Glutamatergic neuron (in vitro differentiated cells): Measurements from ENCODE around the gene TAF11L13. TPM values are rescaled to one million over a fixed set of nuclear protein-coding genes. Genes with fewer than 3 reads are reported as not detected.
"Not testable (repeated sequence)": the region's sequence is repeated elsewhere in the genome, so short reads cannot be mapped to it uniquely, and the experiment has no call there.

Experiments
- DNase-seq: peaks from one replicate; pipeline ENCODE4 v3.0.0; 2022
- H3K27ac Mint-ChIP-seq: one replicate; pipeline ENCODE4 v1.8.0; 2020; ENCODE audit warnings: mild to moderate bottlenecking, mixed read lengths, inconsistent platforms; ENCODE audit not compliant: unreplicated experiment
- H3K27me3 Mint-ChIP-seq: one replicate; pipeline ENCODE4 v1.8.0; 2020; ENCODE audit warnings: mild to moderate bottlenecking, moderate library complexity, mixed read lengths, inconsistent platforms; ENCODE audit not compliant: unreplicated experiment
- H3K36me3 Mint-ChIP-seq: one replicate; pipeline ENCODE4 v1.8.0; 2020; ENCODE audit warnings: mild to moderate bottlenecking, mixed read lengths, inconsistent platforms; ENCODE audit not compliant: unreplicated experiment
- H3K4me1 Mint-ChIP-seq: one replicate; pipeline ENCODE4 v1.8.0; 2020; ENCODE audit warnings: mild to moderate bottlenecking, low read depth, mixed read lengths, inconsistent platforms; ENCODE audit not compliant: unreplicated experiment
- H3K4me3 Mint-ChIP-seq: one replicate; pipeline ENCODE4 v1.8.0; 2020; ENCODE audit warnings: mild to moderate bottlenecking, mixed read lengths, inconsistent platforms; ENCODE audit not compliant: unreplicated experiment
- H3K9me3 Mint-ChIP-seq: one replicate; pipeline ENCODE4 v1.8.0; 2020; ENCODE audit warnings: mild to moderate bottlenecking, moderate library complexity, mixed read lengths, inconsistent platforms; ENCODE audit not compliant: unreplicated experiment
- total RNA-seq: library from RNA; stranded (reverse); fragmentation: NEBNext Ultra II Directional; extraction: Animal tissue kit (Norgen Biotek cat#: 25700); gene quantifications from one replicate; pipeline ENCODE4 v1.2.1, GENCODE V29; 2021; ENCODE audit not compliant: unreplicated experiment
- TF ChIP-seq, protein P1 (sequence below): fragments of 200-600 bp; sonication (generic); IDR thresholded peaks from one replicate; pipeline ENCODE4 v1.5.0; 2021; ENCODE audit not compliant: partially characterized antibody, unreplicated experiment

Gene TAF11L13
- total RNA-seq, 1 donor from 2014 or later = 1.3 TPM

DNA sequence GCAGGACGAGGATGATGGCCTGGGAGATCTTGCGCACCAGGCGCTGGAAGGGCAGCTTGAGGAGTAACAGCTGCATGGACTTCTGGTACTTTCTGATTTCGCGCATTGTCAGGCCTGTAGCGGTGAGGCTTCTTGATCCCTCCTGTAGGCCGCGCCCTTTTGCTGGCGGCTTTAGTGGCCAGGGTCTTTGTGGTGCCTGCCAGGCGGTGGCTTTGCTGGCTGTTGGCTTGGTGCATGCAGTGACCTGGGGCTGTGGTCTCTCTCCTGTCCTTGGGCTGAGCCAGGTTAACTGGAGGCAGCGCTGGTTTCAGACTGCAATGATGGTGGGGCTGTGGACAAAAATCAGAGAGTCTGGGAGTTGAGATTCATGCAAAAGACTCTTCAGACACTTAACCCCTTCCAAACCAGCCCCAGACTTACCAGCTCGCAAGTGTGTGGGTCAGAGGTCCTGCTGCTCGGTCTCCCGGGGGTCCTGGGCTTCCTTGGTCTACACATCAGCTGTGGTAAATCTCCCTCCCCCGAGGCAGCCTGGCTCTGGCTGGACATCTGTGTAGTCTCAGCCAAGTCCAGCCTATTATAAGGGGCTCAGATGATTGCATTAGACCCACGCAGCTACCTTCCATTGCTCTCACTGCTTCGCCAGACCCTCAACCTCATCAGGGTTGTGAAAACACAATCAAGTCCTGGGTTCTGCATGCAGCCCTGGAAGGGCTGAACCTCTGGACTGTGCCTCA lies 16.8 kb upstream of the TAF11L13 start:
- H3K27ac Mint-ChIP-seq = peak overlapping the region; percentile 56
- no peak for DNase-seq
- peaks cover 8% of the 10 kb centered on the region for H3K27me3 Mint-ChIP-seq
- peak overlapping the region; percentile 38 for H3K4me3 Mint-ChIP-seq
- H3K4me1 Mint-ChIP-seq = peaks cover 17% of the 10 kb centered on the region
- H3K36me3 Mint-ChIP-seq = peaks cover 9% of the 10 kb centered on the region
- TF ChIP-seq, protein P1, sequence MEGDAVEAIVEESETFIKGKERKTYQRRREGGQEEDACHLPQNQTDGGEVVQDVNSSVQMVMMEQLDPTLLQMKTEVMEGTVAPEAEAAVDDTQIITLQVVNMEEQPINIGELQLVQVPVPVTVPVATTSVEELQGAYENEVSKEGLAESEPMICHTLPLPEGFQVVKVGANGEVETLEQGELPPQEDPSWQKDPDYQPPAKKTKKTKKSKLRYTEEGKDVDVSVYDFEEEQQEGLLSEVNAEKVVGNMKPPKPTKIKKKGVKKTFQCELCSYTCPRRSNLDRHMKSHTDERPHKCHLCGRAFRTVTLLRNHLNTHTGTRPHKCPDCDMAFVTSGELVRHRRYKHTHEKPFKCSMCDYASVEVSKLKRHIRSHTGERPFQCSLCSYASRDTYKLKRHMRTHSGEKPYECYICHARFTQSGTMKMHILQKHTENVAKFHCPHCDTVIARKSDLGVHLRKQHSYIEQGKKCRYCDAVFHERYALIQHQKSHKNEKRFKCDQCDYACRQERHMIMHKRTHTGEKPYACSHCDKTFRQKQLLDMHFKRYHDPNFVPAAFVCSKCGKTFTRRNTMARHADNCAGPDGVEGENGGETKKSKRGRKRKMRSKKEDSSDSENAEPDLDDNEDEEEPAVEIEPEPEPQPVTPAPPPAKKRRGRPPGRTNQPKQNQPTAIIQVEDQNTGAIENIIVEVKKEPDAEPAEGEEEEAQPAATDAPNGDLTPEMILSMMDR = no peak
- H3K9me3 Mint-ChIP-seq = peaks cover 6% of the 10 kb centered on the region

DNA sequence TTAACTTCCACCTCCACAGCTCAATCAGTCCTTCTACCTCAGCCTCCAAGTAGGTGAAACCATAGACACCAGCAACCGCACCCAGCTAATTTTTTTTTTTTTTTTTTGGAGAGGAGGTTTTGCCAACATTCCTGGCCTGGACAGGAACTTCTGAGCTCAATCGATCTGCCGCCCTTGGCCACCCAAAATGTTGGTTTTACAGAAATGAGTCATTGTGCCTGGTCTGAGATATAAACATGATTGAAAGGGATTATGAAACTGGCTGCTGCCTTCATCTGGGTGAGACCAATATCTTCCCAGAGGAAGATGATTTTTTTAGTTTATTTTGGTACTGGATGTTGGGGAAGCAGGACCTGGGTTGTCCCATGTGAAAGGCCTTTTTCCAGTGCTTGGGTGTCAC lies 12.5 kb upstream of the TAF11L13 start:
- Mint-ChIP-seq H3K4me1 (peaks cover 8% of the 10 kb centered on the region), H3K27me3 (peaks cover 1% of the 10 kb centered on the region), H3K36me3 (peaks cover 5% of the 10 kb centered on the region), H3K4me3 (no peak overlapping the region), H3K27ac (no peak overlapping the region), H3K9me3 (no peaks in the 10 kb centered on the region)
- no peak for DNase-seq
- TF ChIP-seq, protein P1 = no peak

DNA sequence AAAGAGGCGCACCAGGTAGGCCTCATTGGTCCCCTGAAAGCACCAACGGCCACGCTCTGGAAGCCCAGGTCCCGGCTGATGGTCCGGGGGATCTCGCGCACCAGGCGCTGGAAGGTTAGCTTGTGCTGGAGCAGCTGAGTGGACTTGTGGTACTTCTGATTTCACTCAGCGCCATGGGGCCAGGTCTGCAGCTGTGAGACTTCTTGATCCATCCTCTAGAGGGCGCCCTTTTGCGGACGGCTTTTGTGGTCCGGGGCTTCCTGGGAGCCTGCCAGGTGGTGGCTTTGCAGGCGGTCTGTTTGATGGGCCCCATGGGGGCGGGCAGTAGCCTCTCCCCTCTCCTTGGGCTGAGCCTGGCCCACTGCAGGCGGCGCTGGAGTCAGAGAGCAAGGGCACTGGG lies 11.3 kb upstream of the TAF11L13 start:
- H3K4me3 Mint-ChIP-seq = no peak overlapping the region
- peaks cover 1% of the 10 kb centered on the region for H3K4me1 Mint-ChIP-seq
- no peak for DNase-seq
- peaks cover 1% of the 10 kb centered on the region for H3K27me3 Mint-ChIP-seq
- H3K36me3 Mint-ChIP-seq = peaks cover 5% of the 10 kb centered on the region
- H3K27ac Mint-ChIP-seq = no peak overlapping the region
- TF ChIP-seq, protein P1 = peak; percentile 56
- no peaks in the 10 kb centered on the region for H3K9me3 Mint-ChIP-seq

DNA sequence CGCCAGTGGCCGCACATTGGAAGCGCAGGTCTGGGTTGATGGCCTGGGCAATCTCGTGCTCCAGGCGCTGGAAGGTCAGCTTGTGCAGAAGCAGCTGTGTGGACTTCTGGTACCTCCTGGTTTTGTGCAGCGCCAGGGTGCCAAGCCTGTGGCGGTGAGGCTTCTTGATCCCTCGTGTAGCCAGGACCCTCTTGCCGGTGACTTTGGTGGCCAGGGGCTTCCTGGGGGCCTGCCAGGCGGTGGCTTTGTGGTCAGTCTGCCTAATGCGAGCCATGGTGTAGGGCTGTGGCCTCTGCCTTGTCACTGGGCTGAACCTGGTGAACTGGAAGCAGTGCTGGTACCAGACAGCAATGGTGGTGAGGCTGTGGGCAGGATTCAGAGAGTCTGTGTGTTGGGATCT lies 6.2 kb upstream of the TAF11L13 start:
- H3K9me3 Mint-ChIP-seq = peaks cover 3% of the 10 kb centered on the region
- peak overlapping the region; percentile 55 for H3K27ac Mint-ChIP-seq

DNA sequence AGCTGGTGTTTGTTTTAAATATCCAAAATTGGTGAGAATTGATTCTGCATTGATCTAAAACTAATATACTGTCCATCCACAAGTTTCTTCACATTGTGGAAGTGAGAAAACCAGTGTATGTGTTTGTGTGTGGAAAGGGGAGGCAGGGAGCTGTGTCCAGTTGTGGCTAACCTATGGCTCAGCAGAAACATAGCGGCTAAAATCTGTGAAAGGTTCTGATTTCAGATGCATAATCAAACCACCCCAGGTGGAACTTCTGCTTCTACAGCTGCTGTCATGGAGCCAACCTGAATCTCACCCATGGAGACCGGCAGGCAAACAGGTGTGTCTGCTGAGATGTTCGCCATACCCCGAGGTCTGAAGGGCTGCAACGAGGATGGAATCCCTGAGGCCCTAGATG lies 2.3 kb downstream of the TAF11L13 start, which contains the start of gene TAF11L14:
Gene TAF11L14, plus strand, starts transcription at position 301 of the 400 bp plus-strand sequence.
- TF ChIP-seq, protein P1 = no peak
- peaks cover 3% of the 10 kb centered on the region for H3K27me3 Mint-ChIP-seq
- no peaks in the 10 kb centered on the region for H3K4me1 Mint-ChIP-seq
- no peak within 1 kb of the TSS for H3K27ac Mint-ChIP-seq
- H3K36me3 Mint-ChIP-seq = no peaks in the 10 kb centered on the region
- no peaks in the 10 kb centered on the region for H3K9me3 Mint-ChIP-seq
- H3K4me3 Mint-ChIP-seq = no peak within 1 kb of the TSS
- DNase-seq = no peak

More for the DNA sequence above, 6.2 kb upstream of the TAF11L13 start:
- TF ChIP-seq, protein P1 = no peak
- DNase-seq = no peak
- Mint-ChIP-seq H3K4me3 (no peak overlapping the region), H3K27me3 (peaks cover 3% of the 10 kb centered on the region), H3K36me3 (no peaks in the 10 kb centered on the region), H3K4me1 (peaks cover 7% of the 10 kb centered on the region)

DNA sequence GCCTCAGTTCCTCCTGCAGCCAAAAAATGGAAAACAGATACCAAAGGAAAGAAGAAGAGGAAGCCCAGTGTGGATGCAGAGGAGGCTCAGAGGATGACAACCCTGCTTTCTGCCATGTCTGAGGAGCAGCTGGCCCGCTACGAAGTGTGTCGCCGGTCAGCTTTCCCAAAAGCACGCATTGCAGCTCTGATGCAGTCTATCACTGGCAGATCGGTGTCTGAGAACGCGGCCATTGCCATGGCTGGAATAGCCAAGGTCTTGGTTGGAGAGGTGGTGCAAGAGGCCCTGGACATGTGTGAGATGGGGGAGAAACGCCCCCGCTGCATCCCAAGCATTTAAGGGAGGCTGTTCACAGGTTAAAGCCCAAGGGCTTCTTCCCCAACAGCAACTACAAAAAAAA lies 17.3 kb downstream of the TAF11L13 start:
- not testable (repeated sequence) for H3K27ac Mint-ChIP-seq, H3K9me3 Mint-ChIP-seq, H3K4me1 Mint-ChIP-seq, H3K27me3 Mint-ChIP-seq, DNase-seq, H3K4me3 Mint-ChIP-seq
- peaks cover 18% of the 10 kb centered on the region for H3K36me3 Mint-ChIP-seq

DNA sequence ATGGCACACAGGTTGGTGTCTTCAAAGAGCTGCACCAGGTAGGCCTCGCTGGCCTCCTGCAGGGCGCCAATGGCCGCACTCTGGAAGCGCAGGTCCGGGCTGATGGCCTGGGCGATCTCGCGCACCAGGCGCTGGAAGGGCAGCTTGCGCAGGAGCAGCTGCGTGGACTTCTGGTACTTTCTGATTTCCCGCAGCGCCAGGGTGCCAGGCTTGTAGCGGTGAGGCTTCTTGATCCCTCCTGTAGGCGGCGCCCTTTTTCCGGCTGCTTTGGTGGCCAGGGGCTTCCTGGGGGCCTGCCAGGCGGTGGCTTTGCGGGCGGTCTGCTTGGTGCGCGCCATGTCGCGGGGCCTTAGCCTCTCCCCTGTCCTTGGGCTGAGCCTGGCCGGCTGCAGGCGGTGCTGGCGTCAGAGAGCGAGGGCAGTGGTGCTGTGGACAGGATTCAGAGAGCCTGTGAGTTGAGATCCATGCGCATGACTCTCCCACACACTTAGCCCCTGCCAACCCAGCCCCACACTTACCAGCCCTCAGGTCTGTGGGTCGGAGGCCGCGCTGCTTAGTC lies 23.4 kb downstream of the TAF11L13 start:
- H3K4me3 Mint-ChIP-seq, H3K4me1 Mint-ChIP-seq, H3K36me3 Mint-ChIP-seq, H3K9me3 Mint-ChIP-seq, H3K27me3 Mint-ChIP-seq, DNase-seq, H3K27ac Mint-ChIP-seq: not testable (repeated sequence)
